GDM1 (cell line): Measurements from ENCODE around the gene TMEM217.

Experiments used
- DNase-seq: peaks from one replicate; lab custom pipeline; 2025; lab: John Stamatoyannopoulos, UW

The TMEM217 gene

DNA sequence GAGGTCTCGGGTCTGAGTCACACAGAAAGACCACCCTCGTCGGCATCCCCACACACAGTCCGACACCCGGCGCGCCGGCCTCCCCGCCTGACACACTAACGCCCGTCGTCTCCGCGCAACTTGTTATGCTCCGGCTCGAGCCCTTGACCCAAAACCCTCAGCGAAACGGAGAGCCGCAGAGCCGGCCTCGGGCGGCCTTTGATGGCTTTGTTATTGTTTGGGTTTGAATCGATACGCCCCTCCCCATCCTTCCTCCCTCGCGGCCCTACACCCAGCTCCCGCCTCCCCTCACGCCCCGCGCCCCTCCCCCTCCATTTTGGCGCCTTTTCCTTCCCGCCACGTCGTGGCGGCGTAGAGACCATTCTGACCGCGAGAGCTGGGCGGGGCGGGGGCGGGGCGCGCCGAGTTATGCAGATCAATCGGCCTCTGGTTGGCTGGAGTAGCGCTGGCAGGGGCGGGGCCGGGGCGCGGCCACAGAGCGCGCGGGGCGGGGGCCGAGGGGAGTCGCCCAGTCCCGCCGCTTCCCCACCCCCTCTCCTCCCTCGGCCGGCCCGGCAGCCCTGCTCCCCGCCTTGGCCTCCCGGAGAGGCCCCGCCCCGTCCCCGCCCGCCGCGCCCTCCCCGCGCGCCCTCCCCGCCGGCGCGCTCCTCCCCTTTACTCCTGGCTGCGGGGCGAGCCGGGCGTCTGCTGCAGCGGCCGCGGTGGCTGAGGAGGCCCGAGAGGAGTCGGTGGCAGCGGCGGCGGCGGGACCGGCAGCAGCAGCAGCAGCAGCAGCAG lies 88.3 kb downstream of the TMEM217 start, which contains the start of gene PIM1:
Gene PIM1 (plus strand): TSS at position 657 of the 777 bp plus-strand sequence. CDS start 424 bp downstream, outside the sequence.
- DNase-seq = peak; percentile 97

- DNase-seq = no peak
These were observed 89.0 kb downstream of the TMEM217 start for GRCh38 chr6:37168811-37169495.

GRCh38 chr6:37168163-37168758 lies 89.7 kb downstream of the TMEM217 start:
- no peak for DNase-seq

DNA sequence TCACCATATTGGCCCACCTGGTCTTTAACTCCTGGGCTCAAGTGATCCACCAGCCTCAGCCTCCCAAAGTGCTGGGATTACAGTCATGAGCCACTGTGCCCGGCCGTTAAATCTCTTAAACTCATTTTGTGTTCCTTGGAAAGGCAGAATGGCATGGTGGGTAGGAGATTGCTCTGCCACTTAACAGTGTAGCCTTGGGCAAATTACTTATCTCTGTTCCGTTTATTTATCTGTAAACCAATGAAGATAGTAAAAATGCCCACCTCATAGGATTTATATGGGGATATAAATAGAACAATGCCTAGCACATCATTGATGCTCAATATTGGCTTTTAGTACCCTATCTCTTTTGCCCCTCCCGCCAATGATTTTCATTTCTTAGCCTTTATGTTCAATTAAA lies 95.2 kb downstream of the TMEM217 start:
- DNase-seq = no peak
